Adipocyte (in vitro differentiated cells): Measurements from ENCODE around the gene TRABD.

ENCODE experiments used
- DNase-seq: peaks from one replicate; pipeline ENCODE4 v3.0.0-alpha.2; 2015; ENCODE audit warnings: low read depth
- H3K27me3 ChIP-seq: replicated peaks from 2 replicates; pipeline ENCODE4 v1.7.0; 2013; ENCODE audit warnings: mild to moderate bottlenecking, low read length, moderate library complexity; ENCODE audit not compliant: control insufficient read depth, insufficient read depth
- H3K36me3 ChIP-seq: 2 replicates; pipeline ENCODE4 v1.7.0; 2013; ENCODE audit warnings: low read length, mild to moderate bottlenecking, moderate library complexity; ENCODE audit not compliant: control insufficient read depth, insufficient read depth, severe bottlenecking
- H3K4me1 ChIP-seq: 2 replicates; pipeline ENCODE4 v1.7.0; 2013; ENCODE audit warnings: mild to moderate bottlenecking, low read length, moderate library complexity; ENCODE audit not compliant: control insufficient read depth, insufficient read depth
- H3K4me3 ChIP-seq: 2 replicates; pipeline ENCODE4 v1.7.0; 2013; ENCODE audit warnings: mild to moderate bottlenecking, low read length, moderate library complexity
- H3K9ac ChIP-seq: 2 replicates; pipeline ENCODE4 v1.7.0; 2013; ENCODE audit warnings: mild to moderate bottlenecking, low read length, moderate library complexity
- H3K9me3 ChIP-seq: 2 replicates; pipeline ENCODE4 v1.7.0; 2013; ENCODE audit warnings: mild to moderate bottlenecking, low read length, moderate library complexity; ENCODE audit not compliant: control insufficient read depth

The TRABD gene

GRCh38 chr22:50194037-50194805 is 8.5 kb downstream of the TRABD start:
- Histone ChIP-seq H3K36me3 (peaks cover 35% of the 10 kb centered on the region), H3K9ac (no peak overlapping the region), H3K4me3 (no peak overlapping the region), H3K9me3 (no peaks in the 10 kb centered on the region), H3K4me1 (peaks cover 18% of the 10 kb centered on the region), H3K27me3 (no peaks in the 10 kb centered on the region)
- DNase-seq: no peak

- Histone ChIP-seq H3K4me3 (no peak overlapping the region), H3K36me3 (peaks cover 35% of the 10 kb centered on the region)
- no peak for DNase-seq
Observed at GRCh38 chr22:50196256-50196655, 10.5 kb downstream of the TRABD start.

GRCh38 chr22:50197000-50197800 is 11.5 kb downstream of the TRABD start:
- Histone ChIP-seq H3K36me3 (peaks cover 35% of the 10 kb centered on the region), H3K9ac (no peak overlapping the region), H3K9me3 (no peaks in the 10 kb centered on the region), H3K4me3 (no peak overlapping the region), H3K4me1 (peaks cover 4% of the 10 kb centered on the region), H3K27me3 (no peaks in the 10 kb centered on the region)
- no peak for DNase-seq

More at GRCh38 chr22:50196256-50196655, 10.5 kb downstream of the TRABD start:
- no peak overlapping the region for H3K9ac ChIP-seq
- no peaks in the 10 kb centered on the region for H3K27me3 ChIP-seq
- H3K4me1 ChIP-seq: peaks cover 2% of the 10 kb centered on the region
- no peaks in the 10 kb centered on the region for H3K9me3 ChIP-seq

- no peak overlapping the region for H3K4me3 ChIP-seq
Observed at GRCh38 chr22:50197856-50198623, 12.3 kb downstream of the TRABD start.

GRCh38 chr22:50198624-50199017 is 12.9 kb downstream of the TRABD start:
- H3K9me3 ChIP-seq: no peaks in the 10 kb centered on the region
- no peak for DNase-seq
- H3K4me1 ChIP-seq: peaks cover 6% of the 10 kb centered on the region

More at GRCh38 chr22:50197856-50198623, 12.3 kb downstream of the TRABD start:
- H3K9me3 ChIP-seq: no peaks in the 10 kb centered on the region
- no peak for DNase-seq
- peaks cover 6% of the 10 kb centered on the region for H3K4me1 ChIP-seq
- peaks cover 37% of the 10 kb centered on the region for H3K36me3 ChIP-seq
- no peak overlapping the region for H3K9ac ChIP-seq
- no peaks in the 10 kb centered on the region for H3K27me3 ChIP-seq

GRCh38 chr22:50199251-50199721 is 13.6 kb downstream of the TRABD start:
- H3K4me3 ChIP-seq: no peak overlapping the region
- H3K9ac ChIP-seq: peak overlapping the region; percentile 86
- H3K9me3 ChIP-seq: no peaks in the 10 kb centered on the region
- peaks cover 6% of the 10 kb centered on the region for H3K4me1 ChIP-seq
- no peak for DNase-seq
- H3K27me3 ChIP-seq: no peaks in the 10 kb centered on the region
- peaks cover 34% of the 10 kb centered on the region for H3K36me3 ChIP-seq

More at GRCh38 chr22:50198624-50199017, 12.9 kb downstream of the TRABD start:
- H3K9ac ChIP-seq: no peak overlapping the region
- H3K27me3 ChIP-seq: no peaks in the 10 kb centered on the region
- no peak overlapping the region for H3K4me3 ChIP-seq
- H3K36me3 ChIP-seq: peaks cover 41% of the 10 kb centered on the region

- DNase-seq: peak; percentile 50
- H3K4me1 ChIP-seq: peaks cover 11% of the 10 kb centered on the region
- H3K27me3 ChIP-seq: no peaks in the 10 kb centered on the region
- H3K9ac ChIP-seq: peak overlapping the region; percentile 86
- no peaks in the 10 kb centered on the region for H3K9me3 ChIP-seq
- H3K36me3 ChIP-seq: peaks cover 28% of the 10 kb centered on the region
- peak overlapping the region; percentile 84 for H3K4me3 ChIP-seq
Observed at GRCh38 chr22:50199829-50200460, 14.2 kb downstream of the TRABD start.

GRCh38 chr22:50200461-50201190 is 14.9 kb downstream of the TRABD start, which contains the start of gene SELENOO:
Gene SELENOO (plus strand): TSS chr22:50201011. CDS start chr22:50201037, 26 bp downstream.
- peak within 1 kb of the TSS; percentile 86 for H3K9ac ChIP-seq
- peak; percentile 96 for DNase-seq

GRCh38 chr22:50201191-50202129 is 15.7 kb downstream of the TRABD start:
- Histone ChIP-seq H3K4me1 (peaks cover 22% of the 10 kb centered on the region), H3K9me3 (no peaks in the 10 kb centered on the region), H3K4me3 (peak overlapping the region; percentile 84), H3K36me3 (peaks cover 15% of the 10 kb centered on the region), H3K27me3 (no peaks in the 10 kb centered on the region), H3K9ac (peak overlapping the region; percentile 82)
- peak; percentile 61 for DNase-seq

More at GRCh38 chr22:50200461-50201190, 14.9 kb downstream of the TRABD start, which contains the start of gene SELENOO:
- Histone ChIP-seq H3K4me3 (peak within 1 kb of the TSS; percentile 84), H3K9me3 (no peaks in the 10 kb centered on the region), H3K4me1 (peaks cover 15% of the 10 kb centered on the region), H3K27me3 (no peaks in the 10 kb centered on the region), H3K36me3 (peaks cover 23% of the 10 kb centered on the region)
